PFSK-1 (cell line): ENCODE results near the gene RPL23.

ENCODE experiments used
- POLR2AphosphoS5 ChIP-seq: IDR thresholded peaks from 2 replicates; pipeline ENCODE4 v1.6.1; 2012; ENCODE audit warnings: low read depth, mild to moderate bottlenecking, control low read depth, low read length, moderate library complexity
- SIN3A ChIP-seq: IDR thresholded peaks from 2 replicates; pipeline ENCODE4 v1.6.1; 2012; ENCODE audit warnings: mild to moderate bottlenecking, low read length, moderate library complexity, borderline replicate concordance; ENCODE audit not compliant: insufficient read depth
- TAF1 ChIP-seq: IDR thresholded peaks from 2 replicates; pipeline ENCODE4 v1.6.1; 2012; ENCODE audit warnings: low read length, control low read depth, borderline replicate concordance; ENCODE audit not compliant: insufficient read depth
- TF ChIP-seq, protein P1 (sequence below), 2 experiments: IDR thresholded peaks; 2 replicates each; pipeline versions ENCODE4 v1.6.1 to v1.8.0; 2011 to 2012; ENCODE audit warnings: low read depth in 2 of 2, low read length in 2 of 2, control low read depth in 1 of 2, inconsistent platforms in 1 of 2, mild to moderate bottlenecking in 1 of 2, moderate library complexity in 1 of 2; ENCODE audit not compliant: insufficient read depth in 1 of 2

DNA sequence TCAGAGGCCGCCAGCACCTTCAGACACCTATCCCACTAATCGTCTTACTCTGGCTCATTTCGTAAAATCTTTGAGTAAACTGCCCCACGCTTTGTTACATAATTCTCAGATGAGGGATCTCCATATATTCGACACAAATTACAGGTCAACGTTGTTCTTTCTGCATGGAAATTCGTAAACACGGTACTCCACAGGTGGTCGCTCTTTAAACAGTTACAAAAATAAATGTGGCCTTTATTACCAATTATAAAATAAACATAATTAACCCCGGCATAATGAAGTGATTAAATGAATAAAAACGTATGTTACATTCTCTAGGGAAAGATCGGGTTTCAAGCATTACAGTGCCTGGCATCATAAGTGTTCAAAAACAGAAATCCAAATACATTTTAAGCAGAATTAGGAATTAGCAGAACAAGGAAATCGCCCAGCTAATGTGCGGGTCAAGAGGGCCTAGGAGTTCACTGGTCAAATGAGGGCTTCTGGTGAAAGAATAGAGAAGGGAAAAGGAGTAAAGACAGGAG is 53.2 kb downstream of the RPL23 start:
- TF ChIP-seq, protein P1, sequence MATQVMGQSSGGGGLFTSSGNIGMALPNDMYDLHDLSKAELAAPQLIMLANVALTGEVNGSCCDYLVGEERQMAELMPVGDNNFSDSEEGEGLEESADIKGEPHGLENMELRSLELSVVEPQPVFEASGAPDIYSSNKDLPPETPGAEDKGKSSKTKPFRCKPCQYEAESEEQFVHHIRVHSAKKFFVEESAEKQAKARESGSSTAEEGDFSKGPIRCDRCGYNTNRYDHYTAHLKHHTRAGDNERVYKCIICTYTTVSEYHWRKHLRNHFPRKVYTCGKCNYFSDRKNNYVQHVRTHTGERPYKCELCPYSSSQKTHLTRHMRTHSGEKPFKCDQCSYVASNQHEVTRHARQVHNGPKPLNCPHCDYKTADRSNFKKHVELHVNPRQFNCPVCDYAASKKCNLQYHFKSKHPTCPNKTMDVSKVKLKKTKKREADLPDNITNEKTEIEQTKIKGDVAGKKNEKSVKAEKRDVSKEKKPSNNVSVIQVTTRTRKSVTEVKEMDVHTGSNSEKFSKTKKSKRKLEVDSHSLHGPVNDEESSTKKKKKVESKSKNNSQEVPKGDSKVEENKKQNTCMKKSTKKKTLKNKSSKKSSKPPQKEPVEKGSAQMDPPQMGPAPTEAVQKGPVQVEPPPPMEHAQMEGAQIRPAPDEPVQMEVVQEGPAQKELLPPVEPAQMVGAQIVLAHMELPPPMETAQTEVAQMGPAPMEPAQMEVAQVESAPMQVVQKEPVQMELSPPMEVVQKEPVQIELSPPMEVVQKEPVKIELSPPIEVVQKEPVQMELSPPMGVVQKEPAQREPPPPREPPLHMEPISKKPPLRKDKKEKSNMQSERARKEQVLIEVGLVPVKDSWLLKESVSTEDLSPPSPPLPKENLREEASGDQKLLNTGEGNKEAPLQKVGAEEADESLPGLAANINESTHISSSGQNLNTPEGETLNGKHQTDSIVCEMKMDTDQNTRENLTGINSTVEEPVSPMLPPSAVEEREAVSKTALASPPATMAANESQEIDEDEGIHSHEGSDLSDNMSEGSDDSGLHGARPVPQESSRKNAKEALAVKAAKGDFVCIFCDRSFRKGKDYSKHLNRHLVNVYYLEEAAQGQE (IDR thresholded peaks at IDR 0.05; ENCODE audit: insufficient read depth in 1 of 2, low read depth in 2 of 2, low read length in 2 of 2) = no peak
- TF ChIP-seq TAF1 (peak; percentile 59; the same call in 1 of the 2 replicates), SIN3A (no peak), POLR2AphosphoS5 (no peak; the same call in 1 of the 2 replicates)
